GM12874 (cell line): ENCODE data around the gene ADAMTS6.

Source experiments
- TF ChIP-seq, protein P1 (sequence below): IDR thresholded peaks from 2 replicates; pipeline ENCODE4 v1.5.1; 2011; ENCODE audit warnings: low read depth, mild to moderate bottlenecking, control low read depth, low read length, moderate library complexity; ENCODE audit not compliant: insufficient read depth

The ADAMTS6 gene

DNA sequence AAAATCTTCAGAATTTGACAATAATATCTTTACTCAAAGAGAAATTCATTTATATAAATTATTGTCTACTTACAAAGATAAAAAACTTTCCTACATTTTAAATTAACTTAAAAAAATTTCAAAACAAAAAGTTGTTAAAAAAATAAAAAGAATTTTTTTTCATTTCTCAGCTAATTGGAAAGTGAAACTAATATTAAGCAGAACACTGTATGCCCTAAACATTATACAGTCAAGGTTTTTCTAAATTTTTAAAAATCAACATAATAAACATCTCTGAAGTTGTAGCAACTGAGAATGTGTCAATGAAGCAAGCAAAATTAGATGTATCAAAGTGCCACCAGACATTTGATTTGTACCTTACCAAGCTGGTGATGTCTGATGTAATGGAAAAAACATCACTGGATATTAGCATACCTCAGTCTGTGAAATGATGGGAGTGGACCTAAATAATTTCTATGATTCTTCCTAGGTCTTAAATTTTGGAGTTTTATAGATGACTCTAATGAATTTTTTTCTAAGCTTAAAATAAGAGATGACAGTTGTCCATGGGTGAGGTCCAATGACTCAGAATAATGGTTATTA lies 290.1 kb downstream of the ADAMTS6 start:
- TF ChIP-seq, protein P1, sequence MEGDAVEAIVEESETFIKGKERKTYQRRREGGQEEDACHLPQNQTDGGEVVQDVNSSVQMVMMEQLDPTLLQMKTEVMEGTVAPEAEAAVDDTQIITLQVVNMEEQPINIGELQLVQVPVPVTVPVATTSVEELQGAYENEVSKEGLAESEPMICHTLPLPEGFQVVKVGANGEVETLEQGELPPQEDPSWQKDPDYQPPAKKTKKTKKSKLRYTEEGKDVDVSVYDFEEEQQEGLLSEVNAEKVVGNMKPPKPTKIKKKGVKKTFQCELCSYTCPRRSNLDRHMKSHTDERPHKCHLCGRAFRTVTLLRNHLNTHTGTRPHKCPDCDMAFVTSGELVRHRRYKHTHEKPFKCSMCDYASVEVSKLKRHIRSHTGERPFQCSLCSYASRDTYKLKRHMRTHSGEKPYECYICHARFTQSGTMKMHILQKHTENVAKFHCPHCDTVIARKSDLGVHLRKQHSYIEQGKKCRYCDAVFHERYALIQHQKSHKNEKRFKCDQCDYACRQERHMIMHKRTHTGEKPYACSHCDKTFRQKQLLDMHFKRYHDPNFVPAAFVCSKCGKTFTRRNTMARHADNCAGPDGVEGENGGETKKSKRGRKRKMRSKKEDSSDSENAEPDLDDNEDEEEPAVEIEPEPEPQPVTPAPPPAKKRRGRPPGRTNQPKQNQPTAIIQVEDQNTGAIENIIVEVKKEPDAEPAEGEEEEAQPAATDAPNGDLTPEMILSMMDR, result no peak

DNA sequence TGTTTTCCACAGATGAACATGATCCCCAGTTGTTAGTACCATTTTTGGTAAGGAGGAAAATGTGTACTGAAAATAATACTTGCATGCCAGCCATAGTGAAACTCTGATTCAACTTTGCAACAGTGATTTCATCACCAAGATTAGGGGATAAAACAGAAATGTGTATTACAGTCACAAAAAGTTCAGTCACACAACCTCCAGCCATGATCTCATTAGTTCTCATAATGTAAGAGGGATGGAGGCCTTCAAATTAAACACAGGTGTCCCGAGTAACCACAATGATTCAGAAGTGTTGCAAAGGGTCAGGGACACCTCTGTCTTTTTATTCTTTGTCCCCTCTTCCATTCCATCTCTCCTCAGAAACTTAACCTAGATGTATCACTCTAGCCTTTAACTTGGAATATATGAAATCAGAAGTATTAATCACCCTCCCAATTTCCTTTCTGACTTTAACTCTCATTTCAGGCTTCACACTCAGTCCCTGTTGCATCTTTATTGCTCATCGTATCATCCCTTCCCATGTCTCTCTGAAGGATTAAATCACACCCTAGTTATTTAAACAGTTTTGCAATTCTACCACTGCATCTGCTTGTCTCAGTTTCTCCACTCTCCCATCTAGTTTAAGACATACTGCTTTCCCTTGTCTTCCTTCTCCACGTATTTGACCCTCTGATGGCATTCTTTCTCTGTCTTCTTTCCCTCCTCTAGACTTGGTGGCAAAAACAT lies 291.2 kb downstream of the ADAMTS6 start:
- TF ChIP-seq, protein P1, result no peak

DNA sequence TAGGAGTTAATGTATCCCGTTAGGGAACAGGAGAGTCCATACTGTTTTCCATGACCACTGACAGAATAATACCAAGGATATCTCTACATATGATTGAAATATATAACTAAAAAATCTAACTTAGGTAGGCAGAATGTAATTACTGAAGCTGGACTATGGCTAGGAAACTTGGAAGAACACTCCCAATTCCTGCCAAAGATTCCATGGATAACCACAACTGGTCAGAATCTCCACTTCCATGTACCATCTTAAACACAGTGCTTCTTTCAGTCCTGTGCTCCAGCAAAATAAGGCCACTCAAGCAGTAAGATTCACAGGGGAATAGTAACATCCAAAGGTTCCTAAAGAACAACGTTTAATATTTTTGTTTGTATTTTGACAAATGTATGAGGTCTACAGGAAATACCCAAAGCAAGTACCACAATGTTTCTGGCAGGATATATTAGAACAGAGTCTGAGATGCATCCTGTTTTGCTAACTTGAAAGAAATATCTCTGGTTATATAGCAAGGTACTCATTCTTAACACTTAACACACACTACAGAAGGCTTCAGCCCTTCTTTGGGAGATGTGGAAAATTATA lies 295.0 kb downstream of the ADAMTS6 start:
- TF ChIP-seq, protein P1, result no peak

DNA sequence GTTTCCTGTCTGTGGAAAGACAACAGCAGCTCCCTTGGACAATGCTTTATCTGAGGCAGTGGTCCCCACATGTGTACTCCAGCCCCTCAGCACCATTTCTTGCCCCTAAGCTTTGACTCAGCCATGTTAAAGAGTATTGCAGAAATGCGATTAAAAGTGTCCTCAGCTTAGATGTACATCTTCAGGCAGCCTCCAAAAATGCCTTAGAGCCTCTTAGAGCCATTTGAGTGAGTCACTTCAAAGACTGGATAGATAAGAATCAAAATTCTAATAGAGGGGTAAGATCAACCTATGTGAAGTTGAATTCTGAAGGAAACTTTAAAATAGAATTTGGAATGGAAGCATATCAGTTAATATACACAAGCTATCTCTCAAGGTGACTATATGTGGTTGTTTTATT lies 296.3 kb downstream of the ADAMTS6 start:
- TF ChIP-seq, protein P1, result no peak

DNA sequence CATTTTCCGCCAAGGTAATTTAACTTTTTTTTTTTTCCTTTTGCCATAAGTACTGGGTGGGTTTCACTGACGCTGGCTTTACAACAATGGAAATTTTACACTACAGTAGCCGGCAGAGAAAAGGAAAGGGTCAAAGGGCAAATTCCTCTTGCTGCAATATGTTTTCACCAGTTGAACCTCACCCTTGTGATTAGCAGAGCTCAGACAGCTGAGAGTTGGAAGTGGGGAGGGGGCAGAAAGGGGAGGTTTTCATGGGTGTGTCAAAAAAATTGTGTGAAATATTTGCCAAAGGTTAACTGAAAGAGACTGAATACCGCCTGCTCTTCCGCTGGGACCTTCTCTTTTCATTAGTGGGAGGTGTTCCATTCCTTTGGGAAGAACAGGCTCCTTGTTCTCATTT lies 296.9 kb downstream of the ADAMTS6 start:
- TF ChIP-seq, protein P1, result no peak

DNA sequence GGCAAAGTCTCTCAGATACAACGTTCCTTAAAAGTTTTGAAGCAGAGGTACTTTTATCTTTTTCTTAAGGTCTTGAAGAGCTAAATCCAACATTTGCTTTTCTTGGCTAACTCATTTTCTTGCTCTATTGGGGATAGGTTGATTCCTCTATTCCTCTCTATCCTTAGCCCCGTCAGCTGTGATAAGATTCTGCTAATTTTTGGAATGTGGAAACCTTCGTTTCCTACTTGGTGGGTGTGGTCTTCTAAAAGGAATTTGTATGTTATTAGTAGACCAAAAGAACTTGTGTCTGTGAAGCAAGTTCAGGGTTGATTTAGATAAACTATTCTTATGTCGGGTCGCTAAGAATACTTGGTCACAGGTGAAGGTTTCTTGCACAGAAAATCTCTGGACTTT lies 308.6 kb downstream of the ADAMTS6 start:
- TF ChIP-seq, protein P1, result no peak

DNA sequence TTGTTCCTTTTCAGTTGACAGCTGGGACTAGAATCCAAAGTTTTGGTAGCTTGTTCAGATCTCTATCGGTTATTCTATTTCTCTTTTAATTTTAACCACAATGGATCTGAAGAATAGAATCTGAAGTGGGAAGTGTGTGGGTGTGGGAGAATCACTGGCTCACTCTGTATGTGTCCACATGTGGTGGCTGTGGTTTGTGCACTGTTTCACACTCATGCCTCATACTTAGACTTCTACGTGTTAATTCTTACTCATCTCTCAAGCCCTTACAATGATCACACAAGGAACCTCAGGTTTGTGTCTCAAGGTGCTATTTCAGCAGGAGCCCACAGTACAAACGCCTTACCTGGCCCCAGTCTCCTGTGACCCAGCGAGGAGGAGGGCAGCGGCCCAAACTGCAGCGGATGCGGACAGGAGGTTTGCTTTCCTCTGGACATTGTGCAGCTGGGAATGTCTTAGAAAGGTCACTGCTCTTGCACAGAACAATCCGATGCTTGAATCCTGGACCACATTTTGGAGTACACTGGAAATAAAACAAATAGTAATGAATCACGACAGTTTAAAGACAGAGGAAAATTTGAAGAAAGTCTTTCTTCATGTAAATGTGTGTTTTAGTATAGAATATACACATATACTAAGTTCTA lies 309.1 kb downstream of the ADAMTS6 start:
- TF ChIP-seq, protein P1, result no peak
